Activated naive CD8-positive, alpha-beta T cell treated with anti-CD3 and anti-CD28 coated beads, Interleukin-2, amount 50 U/mL, for 16 hours (primary cell): Measurements from ENCODE around the gene SERPINB4.

Experiments
- DNase-seq: peaks from one replicate; pipeline ENCODE4 v3.0.0-alpha.2; 2020; ENCODE audit warnings: low read depth, low spot score

Gene SERPINB4

DNA sequence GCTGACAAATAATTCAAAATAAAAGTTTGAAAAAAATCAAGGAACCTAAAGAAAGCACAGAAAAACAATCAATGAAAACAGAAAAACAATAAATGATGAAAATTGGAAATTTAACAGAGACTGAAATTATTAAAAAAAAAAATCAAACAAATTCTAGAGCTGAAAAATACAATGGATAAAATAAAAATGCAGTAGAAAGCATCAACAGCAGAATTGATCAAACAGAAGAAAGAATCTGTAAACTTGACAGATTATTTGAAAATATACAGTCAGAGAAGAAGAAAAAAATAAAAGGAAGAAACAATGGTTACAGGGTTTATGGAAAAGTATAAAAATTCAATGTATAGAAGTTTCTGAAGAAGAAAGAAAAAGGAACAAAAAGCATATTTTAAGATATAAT, 16.2 kb downstream of the SERPINB4 start:
- DNase-seq: no peak

DNA sequence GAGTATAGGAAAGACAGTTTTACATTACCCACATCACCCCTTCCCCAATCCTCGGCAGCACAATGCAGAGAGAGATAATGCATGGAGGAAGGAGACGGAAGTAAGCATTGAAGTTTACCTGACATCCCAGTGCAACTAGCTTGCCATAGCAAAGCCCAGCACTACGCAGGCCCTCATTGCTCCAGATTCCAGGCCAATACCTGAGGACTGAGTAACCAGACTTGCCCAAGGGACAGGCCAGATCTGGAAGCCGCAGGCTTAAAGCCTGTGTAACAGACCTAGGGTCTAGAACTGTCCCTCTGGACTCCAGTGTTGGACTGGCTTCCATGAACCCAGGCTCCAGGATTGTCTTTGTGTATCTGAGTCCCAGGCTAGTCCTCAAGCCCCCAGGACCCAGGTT, 17.6 kb downstream of the SERPINB4 start:
- no peak for DNase-seq

DNA sequence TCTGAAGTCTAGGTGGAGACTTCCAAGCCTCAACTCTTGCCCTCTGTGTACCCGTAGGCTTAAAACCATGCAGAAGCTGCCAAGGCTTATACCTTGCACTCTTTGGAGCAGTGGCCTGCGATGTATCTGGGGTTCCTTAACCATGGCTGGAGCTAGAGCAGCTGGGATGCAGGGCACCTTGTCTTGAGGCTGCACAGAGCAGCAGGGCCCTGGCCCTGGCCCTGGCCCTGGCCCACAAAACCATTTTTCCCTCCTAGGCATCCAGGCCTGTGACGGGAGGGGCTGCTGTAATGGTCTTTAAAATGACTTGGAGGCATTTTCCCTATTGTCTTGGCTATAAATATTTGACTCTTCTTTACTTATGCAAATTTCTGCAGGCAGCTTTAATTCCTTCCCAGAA, 19.2 kb downstream of the SERPINB4 start:
- no peak for DNase-seq

DNA sequence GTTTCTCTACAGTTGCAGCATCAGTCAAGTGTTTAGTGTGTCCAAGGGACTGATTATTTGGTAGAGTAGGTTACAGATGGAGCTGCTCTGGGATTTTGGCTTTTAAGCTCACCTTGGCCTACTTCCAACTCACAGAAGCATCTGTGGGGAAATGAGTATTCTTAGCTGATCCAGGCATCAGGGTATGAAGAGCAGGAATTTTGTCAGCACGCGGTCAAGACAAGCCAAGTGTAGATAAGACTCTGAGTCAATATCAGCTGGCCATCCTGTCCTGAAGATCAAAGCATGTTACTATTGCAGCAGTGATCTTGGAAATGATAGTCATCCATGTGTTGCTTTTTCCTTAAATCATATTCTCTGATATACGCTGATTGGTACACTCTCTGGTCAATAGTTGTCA, 24.4 kb downstream of the SERPINB4 start:
- DNase-seq: no peak

DNA sequence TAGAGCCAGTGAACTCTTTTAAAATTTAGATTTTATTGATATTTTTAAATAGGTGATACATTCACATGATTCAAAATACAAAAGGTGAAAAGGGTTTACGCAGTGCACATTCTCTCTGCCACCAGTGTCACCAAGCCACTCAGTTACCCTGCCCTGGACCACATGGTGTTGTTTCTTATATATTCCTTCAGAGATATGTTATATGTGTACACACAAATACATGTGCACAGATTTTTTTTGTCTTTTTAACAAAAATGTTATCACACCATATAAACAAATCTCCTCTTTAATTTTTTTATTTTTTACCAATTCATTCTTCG, 26.2 kb downstream of the SERPINB4 start:
- no peak for DNase-seq

DNA sequence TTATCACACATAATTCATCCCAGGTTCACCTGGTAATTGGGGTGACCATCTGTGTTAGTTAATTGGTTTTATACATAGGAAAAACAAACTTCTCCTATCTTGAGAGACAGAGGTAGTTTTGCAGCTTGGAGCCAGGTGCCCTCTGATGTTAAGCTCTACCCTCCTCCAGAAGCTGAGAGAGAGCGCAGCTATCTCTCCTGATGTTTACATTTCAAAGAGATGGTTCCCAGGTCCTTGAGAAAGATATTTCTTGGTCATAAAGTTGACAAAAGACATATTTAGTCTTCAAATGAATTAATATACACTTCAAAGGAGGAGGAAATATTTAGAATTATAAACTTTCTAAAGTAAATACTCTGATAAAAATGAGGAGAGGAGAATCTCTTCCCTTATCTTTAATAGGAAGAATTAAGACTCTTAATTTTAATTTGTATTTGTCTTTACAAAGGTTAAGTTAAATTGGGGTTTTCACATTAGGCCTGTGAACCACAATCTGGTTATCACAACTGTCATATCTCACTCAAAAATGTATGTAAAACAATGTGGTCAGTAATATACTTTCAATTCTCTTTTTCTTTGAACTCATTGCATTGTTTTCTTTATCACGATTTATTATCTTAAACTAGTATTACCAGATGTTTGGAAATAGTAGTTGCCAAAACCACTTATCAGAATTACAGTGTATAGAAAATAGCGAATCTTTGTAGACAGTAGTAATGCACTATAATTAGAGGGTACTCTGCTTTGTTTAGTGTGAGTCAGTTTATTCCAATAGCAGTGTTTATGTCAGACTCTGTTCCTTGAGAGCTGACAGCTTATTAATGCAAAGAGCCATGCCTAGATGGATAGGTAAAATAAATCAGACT, 26.8 kb downstream of the SERPINB4 start:
- DNase-seq: no peak

DNA sequence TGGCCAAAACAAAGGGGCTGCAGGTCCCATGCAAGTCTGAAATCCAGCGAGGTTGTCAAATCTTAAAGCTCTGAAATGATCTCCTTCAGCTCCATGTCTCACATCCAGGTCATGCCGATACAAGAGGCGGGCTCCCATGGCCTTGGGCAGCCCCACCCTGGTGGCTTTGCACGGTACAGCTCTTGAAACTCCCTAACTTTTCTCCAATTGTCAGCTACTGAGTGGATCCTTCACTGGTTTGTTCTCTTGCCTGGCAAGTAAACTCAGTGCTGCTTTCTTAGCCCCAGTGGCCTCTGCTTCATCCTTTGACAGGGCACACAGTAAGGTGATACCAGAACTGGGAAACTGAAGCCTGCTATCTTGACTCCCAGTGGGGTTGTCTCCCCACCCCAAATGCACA, 30.6 kb downstream of the SERPINB4 start:
- no peak for DNase-seq

DNA sequence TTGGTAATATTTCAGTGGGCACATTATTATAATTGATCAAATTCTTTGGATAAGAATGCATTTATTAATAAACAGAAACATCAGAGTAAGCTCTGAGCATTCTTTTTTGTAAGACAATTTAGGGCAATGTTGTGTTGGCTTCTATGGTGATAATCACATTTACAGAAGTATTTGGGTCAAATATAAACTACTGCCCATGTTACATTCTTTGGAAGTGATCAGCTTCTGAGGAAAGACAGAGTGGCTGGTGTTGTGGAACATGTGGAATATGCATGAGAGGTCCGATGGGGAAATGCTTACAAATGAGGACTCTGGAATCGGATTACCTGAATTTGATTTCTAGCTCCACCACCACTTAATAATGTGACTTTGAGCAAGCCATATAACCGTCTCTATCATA, 37.5 kb downstream of the SERPINB4 start:
- DNase-seq: no peak

DNA sequence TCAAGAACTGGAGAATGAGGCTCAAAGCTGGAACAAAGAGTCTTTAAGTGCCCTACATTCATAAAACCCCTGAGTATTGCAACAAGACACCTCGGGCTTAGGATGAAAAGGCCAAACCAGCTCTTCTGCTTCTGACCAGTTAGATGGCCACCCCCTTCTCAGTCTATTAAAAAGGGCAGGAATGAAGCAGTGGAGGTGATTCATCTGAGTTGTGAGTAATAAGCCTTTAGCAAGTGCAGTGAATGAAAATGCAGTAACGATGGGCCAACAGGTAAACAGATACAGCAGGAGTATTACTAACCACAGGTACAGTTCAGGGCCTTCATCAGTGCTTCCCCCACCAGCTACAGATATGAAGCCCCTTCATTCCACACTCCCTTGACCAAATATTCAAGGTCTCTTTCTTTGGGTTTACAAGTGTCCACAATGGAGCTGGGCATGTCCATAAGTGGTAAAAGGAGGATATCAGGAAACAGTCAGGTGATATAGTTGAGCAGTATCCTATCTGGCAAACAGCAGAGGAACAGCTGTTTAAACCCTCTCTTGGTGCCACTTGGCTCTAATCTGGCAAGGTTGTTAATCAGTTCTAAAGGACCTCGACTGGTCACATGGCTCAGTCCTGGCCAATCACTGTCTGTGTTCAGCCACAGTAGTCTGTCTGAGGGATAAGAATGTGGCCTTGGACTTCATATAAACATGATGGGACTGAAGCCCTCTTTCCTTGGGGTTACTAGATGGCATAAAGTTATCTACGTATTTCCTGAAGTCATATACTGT, 39.1 kb downstream of the SERPINB4 start:
- no peak for DNase-seq

DNA sequence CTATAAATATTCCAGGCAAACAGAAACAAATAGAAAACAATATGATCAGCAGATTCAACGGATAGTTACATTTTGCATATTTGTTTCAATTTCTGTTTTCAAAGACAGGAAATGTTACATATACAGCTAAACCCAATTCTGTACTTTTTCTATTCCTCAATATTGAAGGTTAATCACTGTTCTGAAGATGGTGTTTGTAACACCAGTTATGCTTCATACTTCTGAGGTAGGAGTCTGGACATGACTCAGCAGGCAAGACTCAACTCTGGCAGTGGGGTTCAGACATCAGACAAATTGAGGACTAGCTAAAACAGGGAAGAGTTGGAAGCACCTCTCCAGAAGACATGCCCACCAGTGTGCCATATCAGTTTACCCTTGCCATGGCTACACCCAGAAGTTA, 40.3 kb downstream of the SERPINB4 start:
- no peak for DNase-seq

DNA sequence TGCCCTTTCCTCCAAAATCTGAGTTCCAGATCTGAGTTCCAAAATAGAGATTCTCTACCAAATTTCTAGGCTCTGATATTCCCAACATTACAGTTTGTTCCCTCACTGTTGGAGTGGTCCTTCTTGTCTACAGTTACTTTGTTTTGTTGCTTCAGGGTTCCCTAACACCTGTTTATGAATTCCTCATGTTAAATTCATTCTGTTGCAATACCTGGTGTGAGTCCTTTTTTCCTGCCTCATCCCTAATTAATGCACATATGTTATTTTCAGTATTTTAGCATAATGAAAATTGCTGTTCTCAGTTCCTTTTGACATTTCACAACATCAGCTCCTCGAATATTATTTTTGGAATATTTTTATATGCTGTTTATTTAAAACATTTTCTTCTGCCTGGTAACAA, 40.7 kb downstream of the SERPINB4 start:
- no peak for DNase-seq

DNA sequence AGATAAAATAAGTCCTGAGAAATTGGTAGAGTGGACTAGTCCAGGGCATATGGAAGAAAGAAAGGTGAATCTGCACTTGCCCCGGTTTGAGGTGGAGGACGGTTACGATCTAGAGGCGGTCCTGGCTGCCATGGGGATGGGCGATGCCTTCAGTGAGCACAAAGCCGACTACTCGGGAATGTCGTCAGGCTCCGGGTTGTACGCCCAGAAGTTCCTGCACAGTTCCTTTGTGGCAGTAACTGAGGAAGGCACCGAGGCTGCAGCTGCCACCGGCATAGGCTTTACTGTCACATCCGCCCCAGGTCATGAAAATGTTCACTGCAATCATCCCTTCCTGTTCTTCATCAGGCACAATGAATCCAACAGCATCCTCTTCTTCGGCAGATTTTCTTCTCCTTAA, 47.1 kb downstream of the SERPINB4 start:
- no peak for DNase-seq

DNA sequence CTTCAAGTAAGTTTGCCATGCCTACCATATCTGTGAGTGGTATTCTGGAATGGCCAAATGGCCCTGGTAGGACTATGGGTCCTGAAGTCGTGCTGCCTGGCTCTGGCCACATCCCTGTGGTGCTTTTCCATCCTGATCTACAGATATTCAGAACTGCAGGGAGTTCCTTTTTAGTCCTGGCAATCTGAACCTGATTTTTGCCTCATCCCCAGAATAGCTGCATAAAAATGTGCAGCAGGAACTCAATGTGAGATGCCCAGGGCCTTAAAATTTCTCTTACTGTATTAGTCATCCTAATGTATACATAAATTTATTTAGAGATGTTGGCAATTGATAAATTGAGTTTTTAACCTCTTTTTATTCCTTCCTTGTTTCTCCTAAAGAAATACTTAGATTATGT, 51.6 kb downstream of the SERPINB4 start:
- no peak for DNase-seq

DNA sequence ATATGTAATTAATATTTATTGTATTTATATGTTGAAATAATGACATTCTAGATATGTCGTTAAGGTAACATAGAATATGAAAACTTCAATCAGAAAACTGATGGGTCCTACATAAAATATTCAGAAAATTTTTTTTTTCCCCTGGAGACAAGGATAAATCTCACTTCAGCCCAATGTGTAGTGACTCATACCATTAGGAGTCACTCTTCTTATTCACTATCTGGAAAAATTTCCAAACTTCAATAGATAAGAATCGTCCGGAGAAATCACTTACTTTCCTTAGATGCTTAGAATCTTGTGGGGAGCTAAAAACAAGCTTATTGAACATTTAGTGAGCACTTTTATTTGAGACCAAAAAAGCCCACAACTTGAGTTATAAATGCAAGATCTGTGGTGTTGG, 52.3 kb downstream of the SERPINB4 start:
- DNase-seq: no peak

DNA sequence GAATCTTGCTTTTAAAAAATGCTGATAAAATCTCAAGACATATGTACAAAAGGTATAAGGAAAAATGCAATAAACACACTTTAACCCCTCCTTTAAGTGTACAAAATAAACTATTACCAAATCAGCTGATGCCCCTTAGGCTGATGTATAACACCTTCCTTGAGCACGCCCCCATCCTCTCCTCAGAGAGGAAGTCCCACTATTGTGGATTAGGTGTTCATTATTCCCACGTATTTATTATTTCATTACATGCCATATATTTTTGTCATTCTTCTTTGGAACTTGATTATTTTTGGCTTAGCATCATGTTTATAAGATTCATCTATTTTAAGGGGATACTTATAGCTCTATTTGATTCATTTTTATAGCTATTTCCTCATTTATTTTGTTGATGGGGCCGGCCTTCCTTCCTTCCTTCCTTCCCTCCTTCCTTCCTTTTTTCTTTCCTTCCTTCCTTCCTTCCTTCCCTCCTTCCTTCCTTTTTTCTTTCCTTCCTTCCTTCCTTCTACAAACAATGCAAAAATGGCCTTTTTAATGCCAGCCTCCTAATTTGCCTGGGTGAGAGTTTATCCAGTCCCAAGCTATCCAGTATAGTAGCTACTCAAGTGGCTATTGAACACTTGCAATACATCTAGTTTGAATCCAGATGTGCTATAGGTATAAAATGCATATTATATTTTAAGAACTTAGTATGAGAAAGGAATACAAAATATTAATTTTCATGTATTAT, 52.9 kb downstream of the SERPINB4 start:
- no peak for DNase-seq

DNA sequence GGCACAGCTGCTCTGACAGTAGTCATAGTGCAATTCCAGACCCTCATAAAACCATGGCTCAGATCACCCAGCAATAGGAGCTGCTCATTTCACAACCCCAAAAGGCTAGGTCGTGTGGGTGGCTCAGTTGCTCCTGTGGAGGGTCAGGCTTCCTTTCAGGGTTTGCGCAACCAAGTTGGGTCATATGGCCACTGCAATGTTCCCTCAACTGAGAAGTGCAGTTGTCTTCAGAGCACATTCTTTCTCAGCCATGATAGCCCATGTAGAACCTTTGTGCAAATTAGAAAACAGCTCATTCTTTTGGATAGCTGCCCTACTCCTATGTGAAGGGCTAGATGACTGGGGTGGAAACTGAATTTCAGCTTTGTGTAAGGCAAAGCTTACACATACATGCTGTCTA, 53.7 kb downstream of the SERPINB4 start:
- no peak for DNase-seq

DNA sequence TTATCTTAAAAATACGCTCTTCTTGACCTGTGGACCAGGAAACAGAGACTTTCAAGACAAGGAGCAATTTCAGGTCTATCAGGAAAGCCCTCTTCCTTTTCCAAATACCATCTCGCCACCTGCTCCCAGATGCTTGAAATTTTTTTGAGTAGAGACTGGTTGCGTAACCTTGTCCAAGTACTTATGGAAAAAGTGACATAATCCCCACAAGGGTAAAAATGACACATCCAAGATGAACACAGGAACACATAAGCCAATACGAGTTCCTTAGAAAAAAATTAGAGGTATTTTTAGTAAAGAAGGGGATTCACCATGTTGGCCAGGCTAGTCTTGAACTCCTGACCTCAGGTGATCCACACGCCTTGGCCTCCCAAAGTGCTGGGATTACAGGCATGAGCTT, 55.1 kb downstream of the SERPINB4 start:
- DNase-seq: no peak
